CD4-positive, alpha-beta T cell treated with Interleukin-15 for 1 hour (primary cell): ENCODE data around the gene CCNA2.

Source experiments
- DNase-seq: peaks from one replicate; pipeline ENCODE4 v3.0.0-alpha.2; 2020

The CCNA2 gene

GRCh38 chr4:121800961-121801714 lies 22.5 kb downstream of the CCNA2 start, which contains the start of gene EXOSC9:
TSS of gene EXOSC9 (plus strand) at chr4:121801323. CDS start at chr4:121801425, 102 bp downstream.
- DNase-seq = peak; percentile 92

- DNase-seq = no peak
Measured at GRCh38 chr4:121800638-121800960, 23.1 kb downstream of the CCNA2 start.

GRCh38 chr4:121799867-121800501 lies 23.7 kb downstream of the CCNA2 start:
- DNase-seq = no peak

GRCh38 chr4:121799208-121799823 lies 24.4 kb downstream of the CCNA2 start:
- no peak for DNase-seq

GRCh38 chr4:121796283-121796682 lies 27.4 kb downstream of the CCNA2 start:
- DNase-seq = no peak

GRCh38 chr4:121794505-121795188 lies 29.0 kb downstream of the CCNA2 start:
- no peak for DNase-seq

GRCh38 chr4:121792966-121793365 lies 30.7 kb downstream of the CCNA2 start:
- DNase-seq = no peak

GRCh38 chr4:121791481-121791880 lies 32.2 kb downstream of the CCNA2 start:
- no peak for DNase-seq

- no peak for DNase-seq
Measured at GRCh38 chr4:121790976-121791375, 32.7 kb downstream of the CCNA2 start.

- DNase-seq = no peak
Measured at GRCh38 chr4:121789960-121790829, 33.5 kb downstream of the CCNA2 start.

GRCh38 chr4:121789455-121789854 lies 34.2 kb downstream of the CCNA2 start:
- DNase-seq = no peak

- no peak for DNase-seq
Measured at GRCh38 chr4:121788896-121789295, 34.8 kb downstream of the CCNA2 start.

GRCh38 chr4:121786221-121786620 lies 37.5 kb downstream of the CCNA2 start:
- no peak for DNase-seq

GRCh38 chr4:121785479-121785878 lies 38.2 kb downstream of the CCNA2 start:
- no peak for DNase-seq

- no peak for DNase-seq
Measured at GRCh38 chr4:121784975-121785374, 38.7 kb downstream of the CCNA2 start.

- no peak for DNase-seq
Measured at GRCh38 chr4:121784401-121784800, 39.3 kb downstream of the CCNA2 start.

GRCh38 chr4:121783210-121783609 lies 40.5 kb downstream of the CCNA2 start:
- no peak for DNase-seq

GRCh38 chr4:121778991-121779628 lies 44.6 kb downstream of the CCNA2 start:
- no peak for DNase-seq

- no peak for DNase-seq
Measured at GRCh38 chr4:121777625-121778024, 46.1 kb downstream of the CCNA2 start.

- no peak for DNase-seq
Measured at GRCh38 chr4:121776610-121777401, 46.9 kb downstream of the CCNA2 start.

- no peak for DNase-seq
Measured at GRCh38 chr4:121773883-121774282, 49.8 kb downstream of the CCNA2 start.
